DOHH2 (cell line): Measurements from ENCODE around the gene RNU2-63P.

Source experiments
- CTCF ChIP-seq: fragments of 200-600 bp; sonication (generic); IDR thresholded peaks from one replicate; pipeline ENCODE4 v1.5.1; 2014; ENCODE audit warnings: antibody characterized with exemption, mild to moderate bottlenecking, low read depth, low read length; ENCODE audit not compliant: poor library complexity, severe bottlenecking
- EZH2phosphoT487 ChIP-seq: fragments of 200-600 bp; sonication (generic); IDR thresholded peaks from 2 replicates; pipeline ENCODE4 v1.6.1; 2017; ENCODE audit warnings: borderline replicate concordance, mild to moderate bottlenecking, antibody characterized with exemption, low read length, moderate library complexity, mixed read lengths

DNA sequence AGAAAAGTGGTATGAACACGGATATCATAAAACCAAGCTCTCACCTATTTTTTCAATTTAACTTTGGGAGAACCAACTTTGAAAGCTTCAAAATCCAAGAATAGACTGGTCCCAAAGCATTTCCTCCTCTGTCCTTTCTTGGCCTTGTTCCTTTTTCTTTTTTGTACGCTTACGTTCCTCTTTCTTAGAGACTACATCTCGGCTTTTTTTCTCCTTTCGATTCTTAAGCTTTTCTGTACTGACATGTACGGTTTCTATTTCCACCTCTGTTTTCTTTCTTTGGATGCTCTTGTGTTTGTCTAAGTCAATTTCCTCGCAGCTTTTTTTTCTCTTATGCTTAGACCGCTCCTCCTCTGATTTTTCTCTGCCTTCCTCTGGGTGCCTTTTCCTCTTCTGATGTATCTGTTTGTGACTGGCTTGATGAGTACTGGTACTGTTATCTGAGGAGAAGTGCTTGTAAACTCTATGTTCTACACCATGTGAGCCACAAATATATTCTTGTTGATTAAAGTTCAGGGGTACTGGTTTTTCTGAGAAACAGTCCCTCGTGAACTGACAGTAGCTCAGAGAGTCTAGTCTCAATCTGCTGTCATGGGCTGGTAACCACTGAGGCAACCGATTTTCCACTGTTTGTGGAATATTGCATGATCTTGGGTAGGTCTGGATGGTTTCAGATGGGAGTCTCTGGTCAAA, 11.5 kb upstream of the RNU2-63P start:
- no peak for TF ChIP-seq CTCF
- no peak for TF ChIP-seq EZH2phosphoT487
